ENCODE results near the gene SMIM22. TPM values are rescaled to one million over a fixed set of nuclear protein-coding genes. Genes with fewer than 3 reads are reported as not detected.

Gene SMIM22
- total RNA-seq, 1 experiment from 2014 or later: not detected

DNA sequence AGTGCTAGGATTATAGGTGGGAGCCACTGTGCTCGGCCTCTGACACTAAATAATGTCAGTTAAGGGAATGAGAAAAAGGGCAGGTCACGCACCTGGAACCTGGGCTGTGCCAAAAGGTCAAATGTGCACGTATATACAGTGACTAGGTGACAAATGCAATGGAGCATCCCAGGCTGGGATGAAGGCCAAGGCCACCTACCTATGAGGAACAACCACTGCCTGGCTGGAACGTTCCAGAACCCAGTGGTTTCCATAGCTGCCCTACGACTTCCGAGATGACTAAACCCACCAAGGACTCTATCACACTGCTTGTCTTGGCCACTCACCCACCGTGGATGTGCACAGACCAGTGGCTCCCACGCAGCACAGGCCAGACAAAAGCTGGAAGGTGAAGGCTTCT is 44.3 kb upstream of the SMIM22 start:
- TF ChIP-seq, protein P1, sequence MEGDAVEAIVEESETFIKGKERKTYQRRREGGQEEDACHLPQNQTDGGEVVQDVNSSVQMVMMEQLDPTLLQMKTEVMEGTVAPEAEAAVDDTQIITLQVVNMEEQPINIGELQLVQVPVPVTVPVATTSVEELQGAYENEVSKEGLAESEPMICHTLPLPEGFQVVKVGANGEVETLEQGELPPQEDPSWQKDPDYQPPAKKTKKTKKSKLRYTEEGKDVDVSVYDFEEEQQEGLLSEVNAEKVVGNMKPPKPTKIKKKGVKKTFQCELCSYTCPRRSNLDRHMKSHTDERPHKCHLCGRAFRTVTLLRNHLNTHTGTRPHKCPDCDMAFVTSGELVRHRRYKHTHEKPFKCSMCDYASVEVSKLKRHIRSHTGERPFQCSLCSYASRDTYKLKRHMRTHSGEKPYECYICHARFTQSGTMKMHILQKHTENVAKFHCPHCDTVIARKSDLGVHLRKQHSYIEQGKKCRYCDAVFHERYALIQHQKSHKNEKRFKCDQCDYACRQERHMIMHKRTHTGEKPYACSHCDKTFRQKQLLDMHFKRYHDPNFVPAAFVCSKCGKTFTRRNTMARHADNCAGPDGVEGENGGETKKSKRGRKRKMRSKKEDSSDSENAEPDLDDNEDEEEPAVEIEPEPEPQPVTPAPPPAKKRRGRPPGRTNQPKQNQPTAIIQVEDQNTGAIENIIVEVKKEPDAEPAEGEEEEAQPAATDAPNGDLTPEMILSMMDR (conservative IDR thresholded peaks at IDR 0.05; ENCODE audit: low read depth, low read length): no peak
- TF ChIP-seq EZH2 (IDR thresholded peaks at IDR 0.05; ENCODE audit: borderline replicate concordance, low read depth, low read length, poor library complexity, severe bottlenecking): no peak
- DNase-seq (ENCODE audit: low spot score): no peak
- no peaks in the 10 kb centered on the region for H3K27me3 ChIP-seq (replicated peaks; ENCODE audit: insufficient read depth, low read depth, low read length, poor library complexity)
- POLR2A ChIA-PET (ENCODE audit: low non-redundant PET): interaction anchor here (0.5 kb wide), 1 partner anchor 109 kb away, joined by 6 read pairs; no protein-coding TSS in a partner anchor
- H3K4me3 ChIP-seq (ENCODE audit: low read depth, low read length, poor library complexity, severe bottlenecking): no peak overlapping the region
- no peak overlapping the region for H3K27ac ChIP-seq (ENCODE audit: low read depth, low read length, poor library complexity, severe bottlenecking)
- intact Hi-C loops (cut with micrococcal nuclease; ENCODE audit: unreplicated experiment): no loop called here
- CTCF ChIA-PET: no interaction called here
- BruUV-seq (replicated peaks): no TSS peak
- H3K9me3 ChIP-seq (ENCODE audit: low read depth, low read length, poor library complexity, severe bottlenecking): no peaks in the 10 kb centered on the region
- H3K36me3 ChIP-seq (ENCODE audit: insufficient read depth, low read length, poor library complexity, severe bottlenecking): peaks cover 41% of the 10 kb centered on the region
- no peaks in the 10 kb centered on the region for H3K4me1 ChIP-seq (ENCODE audit: insufficient read depth, low read length, poor library complexity, severe bottlenecking)

DNA sequence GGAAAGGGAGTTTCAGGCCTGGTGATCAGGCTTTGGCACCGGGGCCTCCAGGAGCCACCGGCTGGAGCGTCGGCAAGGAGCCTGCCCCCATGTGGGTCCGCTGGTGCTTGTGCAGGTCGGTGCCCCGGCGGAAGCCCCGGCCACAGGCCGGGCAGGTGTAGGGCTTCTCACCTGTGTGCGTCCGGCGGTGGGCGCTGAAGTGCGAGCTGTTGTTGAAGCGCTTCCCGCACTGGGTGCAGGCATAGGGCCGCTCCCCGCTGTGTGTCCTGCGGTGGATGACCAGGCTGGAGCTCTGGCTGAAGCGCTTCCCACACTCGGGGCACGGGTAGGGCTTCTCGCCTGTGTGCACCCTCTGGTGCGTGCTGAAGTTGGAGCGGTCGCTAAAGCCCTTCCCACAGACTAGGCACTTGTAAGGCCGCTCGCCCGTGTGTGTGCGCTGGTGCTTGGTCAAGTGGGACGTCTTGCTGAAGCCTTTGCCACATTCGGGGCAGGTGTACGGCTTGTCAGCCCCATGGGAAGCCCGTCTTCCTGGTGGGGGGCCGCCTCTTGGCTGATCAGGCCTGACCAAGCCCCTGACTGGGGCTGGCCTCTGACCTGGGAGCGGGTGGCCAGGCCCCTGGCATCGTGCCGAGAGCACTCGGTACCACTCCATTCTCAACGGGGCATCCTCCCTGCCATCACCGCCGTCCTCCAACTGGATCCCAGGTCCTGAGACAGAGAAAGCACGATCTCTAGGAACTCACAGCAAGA is 42.6 kb upstream of the SMIM22 start:
- Histone ChIP-seq H3K27me3 (replicated peaks; ENCODE audit: insufficient read depth, low read depth, low read length, poor library complexity) (no peaks in the 10 kb centered on the region), H3K4me3 (ENCODE audit: low read depth, low read length, poor library complexity, severe bottlenecking) (no peak overlapping the region), H3K36me3 (ENCODE audit: insufficient read depth, low read length, poor library complexity, severe bottlenecking) (peaks cover 42% of the 10 kb centered on the region), H3K4me1 (ENCODE audit: insufficient read depth, low read length, poor library complexity, severe bottlenecking) (no peaks in the 10 kb centered on the region), H3K9me3 (ENCODE audit: low read depth, low read length, poor library complexity, severe bottlenecking) (no peaks in the 10 kb centered on the region), H3K27ac (ENCODE audit: low read depth, low read length, poor library complexity, severe bottlenecking) (no peak overlapping the region)
- TF ChIP-seq EZH2 (IDR thresholded peaks at IDR 0.05; ENCODE audit: borderline replicate concordance, low read depth, low read length, poor library complexity, severe bottlenecking): no peak
- TF ChIP-seq, protein P1 (conservative IDR thresholded peaks at IDR 0.05; ENCODE audit: low read depth, low read length): no peak
- ChIA-PET POLR2A (ENCODE audit: low non-redundant PET) (interaction anchor here (0.5 kb wide), 1 partner anchor 82 kb away, joined by 9 read pairs; no protein-coding TSS in a partner anchor), CTCF (no interaction called here)
- intact Hi-C loops (cut with micrococcal nuclease; ENCODE audit: unreplicated experiment): no loop called here
- BruUV-seq (replicated peaks): no TSS peak
- DNase-seq (ENCODE audit: low spot score): no peak

DNA sequence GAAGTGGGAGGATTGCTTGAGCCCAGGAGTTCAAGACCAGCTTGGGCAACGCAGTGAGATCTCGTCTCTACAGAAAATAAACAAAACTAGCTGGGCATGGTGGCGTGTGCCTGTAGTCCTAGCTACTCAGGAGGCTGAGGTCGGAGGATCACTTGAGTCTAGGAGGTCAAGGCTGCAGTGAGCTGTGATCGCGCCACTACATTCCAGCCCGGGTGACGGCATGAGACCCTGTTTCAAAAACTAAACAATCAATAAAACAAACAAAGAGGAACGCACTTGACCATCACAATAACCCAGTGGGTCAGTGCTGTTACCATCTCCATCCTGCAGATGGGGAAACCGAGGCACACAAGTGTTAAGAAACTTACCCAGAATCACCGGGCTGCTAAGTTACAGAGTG is 41.9 kb upstream of the SMIM22 start:
- Histone ChIP-seq H3K36me3 (ENCODE audit: insufficient read depth, low read length, poor library complexity, severe bottlenecking) (peaks cover 44% of the 10 kb centered on the region), H3K4me3 (ENCODE audit: low read depth, low read length, poor library complexity, severe bottlenecking) (no peak overlapping the region), H3K4me1 (ENCODE audit: insufficient read depth, low read length, poor library complexity, severe bottlenecking) (no peaks in the 10 kb centered on the region), H3K9me3 (ENCODE audit: low read depth, low read length, poor library complexity, severe bottlenecking) (no peaks in the 10 kb centered on the region), H3K27ac (ENCODE audit: low read depth, low read length, poor library complexity, severe bottlenecking) (no peak overlapping the region), H3K27me3 (replicated peaks; ENCODE audit: insufficient read depth, low read depth, low read length, poor library complexity) (no peaks in the 10 kb centered on the region)
- CTCF ChIA-PET: no interaction called here
- no peak for DNase-seq (ENCODE audit: low spot score)
- intact Hi-C loops (cut with micrococcal nuclease; ENCODE audit: unreplicated experiment): no loop called here
- BruUV-seq (replicated peaks): no TSS peak
- TF ChIP-seq, protein P1 (conservative IDR thresholded peaks at IDR 0.05; ENCODE audit: low read depth, low read length): no peak
- no peak for TF ChIP-seq EZH2 (IDR thresholded peaks at IDR 0.05; ENCODE audit: borderline replicate concordance, low read depth, low read length, poor library complexity, severe bottlenecking)
- POLR2A ChIA-PET (ENCODE audit: low non-redundant PET): no interaction called here

All from A673 (cell line).